Inferior parietal cortex (tissue), 1 donor: ENCODE results near the gene SLC9A1.
"Not testable (repeated sequence)": the region's sequence is repeated elsewhere in the genome, so short reads cannot be mapped to it uniquely, and the experiment has no call there.

Experiments
- DNase-seq: peaks from one replicate; pipeline ENCODE4 v3.0.0-alpha.2; 2016; ENCODE audit errors: extremely low spot score

SLC9A1 gene

GRCh38 chr1:27154991-27155781, at the start of gene SLC9A1:
SLC9A1 (minus strand) TSS chr1:27155125; CDS start chr1:27154334, 791 bp downstream.
- peak; percentile 93 for DNase-seq

- no peak for DNase-seq
Observed at GRCh38 chr1:27203946-27204345, 49.0 kb upstream of the SLC9A1 start.

- DNase-seq: no peak
Observed at GRCh38 chr1:27201295-27201694, 46.4 kb upstream of the SLC9A1 start.

GRCh38 chr1:27193194-27193593, 38.3 kb upstream of the SLC9A1 start:
- DNase-seq: no peak

- DNase-seq: no peak
Observed at GRCh38 chr1:27192039-27192529, 37.2 kb upstream of the SLC9A1 start.

- DNase-seq: not testable (repeated sequence)
Observed at GRCh38 chr1:27184665-27185064, 29.7 kb upstream of the SLC9A1 start.

GRCh38 chr1:27179979-27180378, 25.1 kb upstream of the SLC9A1 start:
- DNase-seq: no peak

GRCh38 chr1:27179379-27179778, 24.5 kb upstream of the SLC9A1 start:
- no peak for DNase-seq

GRCh38 chr1:27176954-27177353, 22.0 kb upstream of the SLC9A1 start:
- no peak for DNase-seq

GRCh38 chr1:27176323-27176722, 21.4 kb upstream of the SLC9A1 start:
- DNase-seq: no peak

- not testable (repeated sequence) for DNase-seq
Observed at GRCh38 chr1:27172992-27173391, 18.1 kb upstream of the SLC9A1 start.

- no peak for DNase-seq
Observed at GRCh38 chr1:27166929-27167328, 12.0 kb upstream of the SLC9A1 start.

GRCh38 chr1:27166351-27166802, 11.5 kb upstream of the SLC9A1 start:
- no peak for DNase-seq

GRCh38 chr1:27163093-27163492, 8.2 kb upstream of the SLC9A1 start:
- no peak for DNase-seq

- DNase-seq: no peak
Observed at GRCh38 chr1:27162090-27162489, 7.2 kb upstream of the SLC9A1 start.

GRCh38 chr1:27161594-27161993, 6.7 kb upstream of the SLC9A1 start:
- DNase-seq: no peak

GRCh38 chr1:27157194-27157593, 2.3 kb upstream of the SLC9A1 start:
- DNase-seq: no peak

- DNase-seq: no peak
Observed at GRCh38 chr1:27154469-27154990, 395 bp downstream of the SLC9A1 start.

GRCh38 chr1:27153927-27154358, 982 bp downstream of the SLC9A1 start:
- DNase-seq: no peak

- no peak for DNase-seq
Observed at GRCh38 chr1:27153549-27153886, 1.4 kb downstream of the SLC9A1 start.

GRCh38 chr1:27152829-27153548, 1.9 kb downstream of the SLC9A1 start:
- DNase-seq: no peak

GRCh38 chr1:27152004-27152828, 2.7 kb downstream of the SLC9A1 start:
- DNase-seq: no peak
